NCI-H128 (cell line): ENCODE measurements around the gene PIK3CD.

ENCODE experiments used
- DNase-seq: peaks from one replicate; lab custom pipeline; 2025; ENCODE audit not compliant: unreplicated experiment; lab: John Stamatoyannopoulos, UW

PIK3CD gene

GRCh38 chr1:9651565-9652378 lies at the start of gene PIK3CD:
TSS of gene PIK3CD (plus strand) at chr1:9651731. CDS start at chr1:9710456, 58,725 bp downstream.
- DNase-seq, result peak; percentile 20

- no peak for DNase-seq
These were observed 49.4 kb upstream of the PIK3CD start for GRCh38 chr1:9601942-9602793.

GRCh38 chr1:9602794-9603167 lies 48.8 kb upstream of the PIK3CD start:
- no peak for DNase-seq

GRCh38 chr1:9603307-9603706 lies 48.2 kb upstream of the PIK3CD start:
- DNase-seq, result no peak

DNA sequence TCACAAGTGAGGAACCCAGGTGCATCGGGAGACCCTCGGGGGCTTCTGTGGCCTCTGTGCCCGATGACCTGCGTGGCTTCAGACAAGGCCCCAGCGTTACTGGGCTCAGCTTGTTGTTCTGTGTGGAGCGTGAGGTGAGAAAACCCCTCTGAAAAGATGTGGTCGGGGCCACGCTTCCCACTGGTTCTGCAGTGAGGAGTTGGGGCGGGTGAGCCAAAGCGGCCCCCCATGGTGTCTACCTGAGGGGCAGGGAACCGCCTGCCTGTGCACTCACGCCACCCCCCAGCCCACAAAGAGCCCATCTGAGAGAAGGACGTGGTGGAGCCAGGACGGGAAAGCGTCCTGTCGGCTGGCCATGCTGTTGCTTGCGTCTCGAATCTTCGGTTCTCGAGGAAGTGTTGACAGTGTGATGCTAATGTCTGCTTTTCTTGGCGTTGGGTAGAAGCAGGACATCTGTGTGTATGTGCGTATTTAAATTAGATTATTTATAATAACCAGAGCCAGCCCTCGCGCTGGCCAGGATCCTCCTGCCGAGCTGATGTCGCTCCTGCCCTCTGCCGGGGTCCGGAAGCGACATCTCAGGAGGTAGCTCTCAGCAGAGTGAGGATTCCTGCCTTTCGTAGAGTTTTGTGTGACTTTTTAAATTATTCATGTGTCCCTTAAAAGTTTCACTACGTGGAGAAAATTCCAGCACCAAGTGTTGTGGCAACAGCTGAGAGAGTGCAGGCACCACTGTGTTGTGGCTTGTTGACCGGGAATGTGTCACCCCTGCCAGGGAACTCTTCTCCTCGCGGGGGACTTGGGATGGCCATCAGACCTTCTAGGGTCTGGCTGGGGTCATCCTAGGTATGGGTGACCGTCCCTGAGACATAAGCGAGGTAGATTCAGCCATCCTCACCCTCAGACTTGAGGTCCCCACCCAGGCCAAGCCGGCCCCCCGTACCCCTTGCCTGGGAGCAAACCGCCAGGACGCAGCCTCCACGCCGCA lies 47.5 kb upstream of the PIK3CD start:
- DNase-seq, result no peak

DNA sequence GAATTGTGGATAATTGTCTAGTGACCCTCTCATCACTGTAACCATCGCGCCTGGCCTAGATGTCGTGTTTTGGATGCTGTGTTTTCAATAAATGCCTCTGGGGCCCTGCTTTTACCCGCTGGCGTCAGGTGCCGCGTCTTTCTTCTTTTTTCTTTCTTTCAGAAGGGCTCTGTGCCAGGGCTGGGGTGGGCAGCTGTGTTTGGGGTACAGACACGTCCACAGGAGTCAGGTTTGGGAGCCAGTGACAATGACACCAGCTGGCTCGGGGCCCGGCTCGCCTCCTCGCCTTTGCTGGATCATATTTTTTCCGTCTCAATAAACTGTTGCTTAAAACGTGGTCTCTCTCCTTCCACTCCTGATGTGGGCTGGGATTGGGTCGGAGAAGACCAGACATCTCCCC lies 46.7 kb upstream of the PIK3CD start:
- no peak for DNase-seq

- DNase-seq, result no peak
These were observed 45.5 kb upstream of the PIK3CD start for GRCh38 chr1:9605946-9606455.

DNA sequence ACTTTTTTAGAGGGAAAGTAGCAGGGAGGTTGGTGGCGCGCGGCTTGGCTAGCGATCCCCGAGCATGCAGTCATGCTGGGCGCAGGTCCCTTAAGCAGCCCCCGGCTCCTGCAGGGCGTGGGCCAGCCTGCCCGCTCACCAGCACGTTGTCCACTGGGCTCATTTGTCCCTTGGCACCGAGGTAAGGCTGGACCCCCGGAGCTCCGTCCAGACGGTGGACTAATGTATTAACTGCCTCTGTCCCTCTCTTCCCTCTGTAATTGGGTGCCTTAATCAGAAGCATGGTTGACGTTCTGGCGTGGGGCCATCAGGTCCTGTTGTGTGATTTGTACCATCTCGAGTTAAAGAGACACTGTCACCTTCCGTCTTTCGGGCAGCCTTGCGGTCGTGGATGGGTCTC lies 45.1 kb upstream of the PIK3CD start:
- DNase-seq, result no peak

DNA sequence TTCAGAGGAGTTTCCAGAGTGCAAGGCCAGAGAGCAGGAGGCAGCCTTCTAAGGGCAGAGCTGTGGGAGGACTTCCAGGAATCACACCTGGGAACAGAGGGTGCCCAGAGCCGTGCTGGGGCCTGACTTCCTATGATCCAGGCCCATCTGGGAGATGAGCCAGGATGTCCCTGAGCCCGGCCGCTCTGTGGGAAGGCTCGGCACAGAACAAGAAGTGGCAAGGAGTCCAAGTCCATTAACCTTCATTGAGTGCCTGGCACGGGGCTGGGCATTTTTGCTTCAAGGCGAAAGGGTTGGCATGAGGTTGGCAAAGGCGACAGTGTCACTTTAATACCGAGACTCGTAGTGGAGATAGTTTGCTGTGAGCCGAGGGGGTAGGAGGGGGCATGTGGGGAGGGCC lies 44.6 kb upstream of the PIK3CD start:
- DNase-seq, result no peak

DNA sequence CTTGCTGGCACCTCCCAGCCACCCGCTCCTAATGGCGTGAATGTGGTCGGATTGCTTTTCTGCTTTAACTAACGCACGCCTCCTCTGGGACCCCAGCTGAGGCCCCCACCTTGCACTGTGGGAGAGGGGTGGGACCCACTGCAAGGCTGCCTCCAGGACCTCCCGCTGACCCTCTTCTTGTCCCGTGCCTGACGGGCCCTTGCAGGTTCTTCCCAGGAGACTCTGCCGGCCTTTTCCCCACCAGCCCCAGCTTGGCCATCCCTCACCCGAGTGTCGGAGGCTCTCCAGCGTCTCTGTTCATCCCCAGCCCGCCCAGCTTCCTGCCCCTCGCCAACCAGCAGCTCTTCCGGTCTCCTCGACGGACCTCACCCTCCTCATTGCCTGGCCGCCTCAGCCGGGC lies 44.2 kb upstream of the PIK3CD start:
- no peak for DNase-seq

DNA sequence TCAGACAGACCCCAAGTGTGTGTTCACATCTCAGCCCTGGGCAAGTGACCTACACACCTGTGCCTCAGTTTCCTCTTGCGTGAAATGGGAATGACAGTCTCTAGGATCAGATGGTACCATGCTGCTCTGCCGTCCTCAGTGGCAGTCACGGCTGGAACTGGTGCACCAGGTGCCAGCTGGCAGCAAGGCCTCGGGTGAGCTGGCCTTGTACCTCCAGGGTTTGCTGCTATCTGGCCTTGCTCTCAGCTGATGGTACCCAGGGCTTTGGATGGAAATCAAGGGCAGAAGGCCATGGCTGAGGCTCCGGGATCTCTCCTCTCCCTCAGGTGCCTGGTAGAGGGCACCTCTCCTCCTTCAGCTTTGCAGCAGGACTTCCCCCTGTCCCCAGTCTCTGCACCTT lies 41.5 kb upstream of the PIK3CD start:
- DNase-seq, result no peak

DNA sequence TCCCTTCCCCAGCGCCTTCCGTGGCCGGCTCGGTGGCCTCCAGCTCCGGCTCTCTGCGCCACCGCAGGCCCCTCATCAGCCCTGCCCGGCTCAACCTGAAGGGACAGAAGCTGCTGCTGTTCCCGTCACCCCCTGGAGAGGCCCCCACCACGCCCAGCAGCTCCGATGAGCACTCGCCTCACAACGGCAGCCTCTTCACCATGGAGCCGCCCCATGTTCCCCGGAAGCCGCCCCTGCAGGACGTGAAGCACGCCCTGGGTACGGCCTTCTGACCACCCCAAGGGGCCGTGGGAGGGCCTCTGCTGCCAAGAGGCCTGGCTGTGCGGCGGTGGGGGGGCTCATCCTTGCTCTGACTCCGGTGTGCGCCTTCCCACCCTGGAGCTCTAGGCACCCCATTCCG lies 41.0 kb upstream of the PIK3CD start:
- no peak for DNase-seq

GRCh38 chr1:9611716-9612115 lies 39.8 kb upstream of the PIK3CD start:
- no peak for DNase-seq

GRCh38 chr1:9612162-9612845 lies 39.2 kb upstream of the PIK3CD start:
- DNase-seq, result no peak

DNA sequence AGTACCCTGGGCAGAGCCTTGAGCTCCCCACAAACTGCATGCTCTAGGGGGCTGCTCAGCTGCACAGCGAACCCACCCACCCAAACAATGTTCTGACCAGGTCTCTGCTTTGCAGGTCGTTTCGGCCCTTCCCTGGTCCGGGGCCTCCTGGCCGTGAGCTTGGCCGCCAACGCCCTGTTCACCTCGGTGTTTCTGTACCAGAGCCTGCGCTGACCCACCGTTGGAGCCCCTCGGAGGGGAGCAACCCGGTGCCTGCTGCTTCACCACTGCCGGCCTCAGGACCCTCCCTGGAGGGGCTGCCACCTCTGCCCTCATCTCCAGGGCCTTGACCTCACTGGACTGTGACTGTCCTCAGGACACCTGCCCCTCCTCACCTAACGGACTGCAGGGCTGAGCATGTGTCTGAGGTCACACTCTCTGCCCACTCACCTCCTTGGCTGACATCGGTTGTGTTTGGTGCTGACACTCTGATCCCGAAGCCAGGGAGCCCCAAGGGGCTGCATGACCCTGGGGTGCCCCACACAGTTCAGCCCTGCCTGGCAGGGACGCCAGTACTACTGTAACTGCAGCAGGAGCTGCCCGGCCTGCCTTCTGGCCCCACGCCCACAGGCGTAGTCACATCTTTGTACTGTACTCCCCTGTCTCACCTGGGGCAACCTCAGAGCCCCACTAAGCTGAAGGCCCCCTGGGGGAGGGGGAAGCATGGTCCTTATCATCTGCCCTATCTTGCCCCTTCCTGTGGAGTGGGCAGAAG lies 38.5 kb upstream of the PIK3CD start:
- DNase-seq, result no peak

GRCh38 chr1:9613625-9614299 lies 37.8 kb upstream of the PIK3CD start:
- no peak for DNase-seq

GRCh38 chr1:9615316-9616063 lies 36.0 kb upstream of the PIK3CD start:
- no peak for DNase-seq
